ENCODE results near the gene INVS.
"Not testable (repeated sequence)": the region's sequence is repeated elsewhere in the genome, so short reads cannot be mapped to it uniquely, and the experiment has no call there.

The INVS gene

GRCh38 chr9:100074093-100074492, 24.9 kb upstream of the INVS start:
- Histone ChIP-seq H3K9ac (ENCODE audit: insufficient read length) (no peak overlapping the region), H3K9me3 (ENCODE audit: low read depth, low read length) (no peaks in the 10 kb centered on the region), H3K4me3 (no peak overlapping the region), H3K27ac (no peak overlapping the region), H3K36me3 (ENCODE audit: insufficient read depth, low read length) (no peaks in the 10 kb centered on the region)
- DNase-seq (ENCODE audit: low read depth, low spot score), result no peak
- TF ChIP-seq POLR2AphosphoS5 (IDR thresholded peaks at IDR 0.05; ENCODE audit: borderline replicate concordance, low read depth, low read length) (no peak), EZH2 (IDR thresholded peaks at IDR 0.05) (no peak), FOXP2 (optimal IDR thresholded peaks at IDR 0.05; ENCODE audit: control extremely low read depth, extremely low read length, insufficient read depth) (no peak)

GRCh38 chr9:100074989-100075388, 24.1 kb upstream of the INVS start:
- TF ChIP-seq FOXP2 (optimal IDR thresholded peaks at IDR 0.05; ENCODE audit: control extremely low read depth, extremely low read length, insufficient read depth) (no peak), POLR2AphosphoS5 (IDR thresholded peaks at IDR 0.05; ENCODE audit: borderline replicate concordance, low read depth, low read length) (no peak), EZH2 (IDR thresholded peaks at IDR 0.05) (no peak)
- no peak overlapping the region for H3K9ac ChIP-seq (ENCODE audit: insufficient read length)

GRCh38 chr9:100076256-100076655, 22.8 kb upstream of the INVS start:
- not testable (repeated sequence) for H3K9ac ChIP-seq (ENCODE audit: insufficient read length); H3K36me3 ChIP-seq (ENCODE audit: insufficient read depth, low read length); H3K27ac ChIP-seq; H3K4me3 ChIP-seq; H3K9me3 ChIP-seq (ENCODE audit: low read depth, low read length); DNase-seq (ENCODE audit: low read depth, low spot score)

More at GRCh38 chr9:100074989-100075388, 24.1 kb upstream of the INVS start:
- no peak for DNase-seq (ENCODE audit: low read depth, low spot score)
- Histone ChIP-seq H3K4me3 (no peak overlapping the region), H3K27ac (no peak overlapping the region), H3K9me3 (ENCODE audit: low read depth, low read length) (no peaks in the 10 kb centered on the region), H3K36me3 (ENCODE audit: insufficient read depth, low read length) (no peaks in the 10 kb centered on the region)

- Histone ChIP-seq H3K36me3 (ENCODE audit: insufficient read depth, low read length) (no peaks in the 10 kb centered on the region), H3K9ac (ENCODE audit: insufficient read length) (no peak overlapping the region), H3K9me3 (ENCODE audit: low read depth, low read length) (no peaks in the 10 kb centered on the region), H3K4me3 (peak overlapping the region; percentile 4; the same call in 1 of the 2 replicates), H3K27ac (no peak overlapping the region)
- no peak for TF ChIP-seq FOXP2 (optimal IDR thresholded peaks at IDR 0.05; ENCODE audit: control extremely low read depth, extremely low read length, insufficient read depth)
- TF ChIP-seq EZH2 (IDR thresholded peaks at IDR 0.05), result no peak
- no peak for DNase-seq (ENCODE audit: low read depth, low spot score)
Observed at GRCh38 chr9:100082782-100083181, 16.3 kb upstream of the INVS start.

- Histone ChIP-seq H3K36me3 (ENCODE audit: insufficient read depth, low read length) (no peaks in the 10 kb centered on the region), H3K9ac (ENCODE audit: insufficient read length) (no peak overlapping the region), H3K9me3 (ENCODE audit: low read depth, low read length) (no peaks in the 10 kb centered on the region), H3K27ac (peak overlapping the region; percentile 34; the same call in 1 of the 2 replicates), H3K4me3 (peak overlapping the region; percentile 4; the same call in 1 of the 2 replicates)
- TF ChIP-seq EZH2 (IDR thresholded peaks at IDR 0.05), result no peak
- no peak for TF ChIP-seq POLR2AphosphoS5 (IDR thresholded peaks at IDR 0.05; ENCODE audit: borderline replicate concordance, low read depth, low read length)
- no peak for TF ChIP-seq FOXP2 (optimal IDR thresholded peaks at IDR 0.05; ENCODE audit: control extremely low read depth, extremely low read length, insufficient read depth)
- no peak for DNase-seq (ENCODE audit: low read depth, low spot score)
Observed at GRCh38 chr9:100083448-100084127, 15.5 kb upstream of the INVS start.

GRCh38 chr9:100084128-100084453, 15.0 kb upstream of the INVS start:
- no peaks in the 10 kb centered on the region for H3K9me3 ChIP-seq (ENCODE audit: low read depth, low read length)
- H3K27ac ChIP-seq, result peak overlapping the region; percentile 34; the same call in 1 of the 2 replicates
- H3K9ac ChIP-seq (ENCODE audit: insufficient read length), result no peak overlapping the region
- H3K4me3 ChIP-seq, result no peak overlapping the region
- TF ChIP-seq FOXP2 (optimal IDR thresholded peaks at IDR 0.05; ENCODE audit: control extremely low read depth, extremely low read length, insufficient read depth), result no peak
- no peak for TF ChIP-seq EZH2 (IDR thresholded peaks at IDR 0.05)
- no peak for TF ChIP-seq POLR2AphosphoS5 (IDR thresholded peaks at IDR 0.05; ENCODE audit: borderline replicate concordance, low read depth, low read length)
- no peak for DNase-seq (ENCODE audit: low read depth, low spot score)
- no peaks in the 10 kb centered on the region for H3K36me3 ChIP-seq (ENCODE audit: insufficient read depth, low read length)

- Histone ChIP-seq H3K27ac (no peak overlapping the region), H3K4me3 (no peak overlapping the region), H3K36me3 (ENCODE audit: insufficient read depth, low read length) (no peaks in the 10 kb centered on the region), H3K9me3 (ENCODE audit: low read depth, low read length) (no peaks in the 10 kb centered on the region), H3K9ac (ENCODE audit: insufficient read length) (no peak overlapping the region)
- TF ChIP-seq EZH2 (IDR thresholded peaks at IDR 0.05) (no peak), FOXP2 (optimal IDR thresholded peaks at IDR 0.05; ENCODE audit: control extremely low read depth, extremely low read length, insufficient read depth) (no peak), POLR2AphosphoS5 (IDR thresholded peaks at IDR 0.05; ENCODE audit: borderline replicate concordance, low read depth, low read length) (no peak)
- DNase-seq (ENCODE audit: low read depth, low spot score), result no peak
Observed at GRCh38 chr9:100084734-100085133, 14.3 kb upstream of the INVS start.

GRCh38 chr9:100086097-100086635, 12.9 kb upstream of the INVS start:
- Histone ChIP-seq H3K4me3 (no peak overlapping the region), H3K9me3 (ENCODE audit: low read depth, low read length) (no peaks in the 10 kb centered on the region), H3K9ac (ENCODE audit: insufficient read length) (no peak overlapping the region), H3K36me3 (ENCODE audit: insufficient read depth, low read length) (no peaks in the 10 kb centered on the region), H3K27ac (no peak overlapping the region)
- TF ChIP-seq FOXP2 (optimal IDR thresholded peaks at IDR 0.05; ENCODE audit: control extremely low read depth, extremely low read length, insufficient read depth) (no peak), EZH2 (IDR thresholded peaks at IDR 0.05) (no peak), POLR2AphosphoS5 (IDR thresholded peaks at IDR 0.05; ENCODE audit: borderline replicate concordance, low read depth, low read length) (no peak)
- no peak for DNase-seq (ENCODE audit: low read depth, low spot score)

GRCh38 chr9:100087218-100087617, 11.8 kb upstream of the INVS start:
- H3K9ac ChIP-seq (ENCODE audit: insufficient read length), result no peak overlapping the region
- H3K27ac ChIP-seq, result no peak overlapping the region
- no peaks in the 10 kb centered on the region for H3K9me3 ChIP-seq (ENCODE audit: low read depth, low read length)
- DNase-seq (ENCODE audit: low read depth, low spot score), result no peak
- H3K36me3 ChIP-seq (ENCODE audit: insufficient read depth, low read length), result no peaks in the 10 kb centered on the region
- no peak for TF ChIP-seq EZH2 (IDR thresholded peaks at IDR 0.05)
- TF ChIP-seq POLR2AphosphoS5 (IDR thresholded peaks at IDR 0.05; ENCODE audit: borderline replicate concordance, low read depth, low read length), result no peak
- TF ChIP-seq FOXP2 (optimal IDR thresholded peaks at IDR 0.05; ENCODE audit: control extremely low read depth, extremely low read length, insufficient read depth), result no peak
- H3K4me3 ChIP-seq, result no peak overlapping the region
